IMR-90 (cell line): ENCODE data around the gene LDLRAD4. TPM values are rescaled to one million over a fixed set of nuclear protein-coding genes. Genes with fewer than 3 reads are reported as not detected.

Experiments used
- ATAC-seq: fragments of 200-7000 bp; cut with Tn5 transposase; 2 replicates; pipeline ENCODE4 v1.9.1; 2020; ENCODE audit warnings: low read depth, mild to moderate bottlenecking, moderate library complexity
- BruUV-seq: library from RNA; stranded (reverse); fragments of 400-500 nt; replicated peaks from 2 replicates; lab custom pipeline; 2021; lab: Mats Ljungman, UMichigan
- CTCF ChIA-PET: fragments of 300-600 bp; formaldehyde crosslinking; extraction: SDS; loops from one replicate; lab custom pipeline; 2021; ENCODE audit warnings: antibody characterized with exemption; lab: Yijun Ruan, JAX
- POLR2A ChIA-PET: fragments of 300-600 bp; sonication (Branson Sonifier 250); formaldehyde crosslinking; loops from one replicate; lab custom pipeline; 2022; ENCODE audit warnings: antibody characterized with exemption; ENCODE audit not compliant: unreplicated experiment; lab: Charles Lee
- DNase-seq: peaks from one replicate; pipeline ENCODE4 v3.0.0; 2013
- H2AFZ ChIP-seq: replicated peaks from 2 replicates; pipeline ENCODE3; 2013; ENCODE audit warnings: low read length, mild to moderate bottlenecking; ENCODE audit not compliant: poor library complexity
- H2AK5ac ChIP-seq: 2 replicates; pipeline ENCODE4 v1.6.1; 2013; ENCODE audit warnings: low read depth, low read length, inconsistent platforms
- H2AK9ac ChIP-seq: replicated peaks from 2 replicates; pipeline ENCODE3; 2013; ENCODE audit warnings: mild to moderate bottlenecking, low read depth, low read length, moderate library complexity; ENCODE audit not compliant: poor library complexity
- H2BK120ac ChIP-seq: 2 replicates; pipeline ENCODE4 v1.6.1; 2013; ENCODE audit warnings: low read depth, low read length, inconsistent platforms
- H2BK15ac ChIP-seq: 3 replicates; pipeline ENCODE4 v1.6.1; 2013; ENCODE audit warnings: low read depth, low read length, inconsistent platforms
- H2BK20ac ChIP-seq: 2 replicates; pipeline ENCODE4 v1.6.1; 2013; ENCODE audit warnings: low read depth, mild to moderate bottlenecking, inconsistent platforms, low read length, moderate library complexity
- H2BK5ac ChIP-seq: 2 replicates; pipeline ENCODE4 v1.6.1; 2013; ENCODE audit warnings: mild to moderate bottlenecking, low read depth, low read length, inconsistent platforms; ENCODE audit not compliant: poor library complexity, severe bottlenecking
- H3K14ac ChIP-seq: replicated peaks from 2 replicates; pipeline ENCODE4 v1.6.1; 2013; ENCODE audit warnings: low read depth, low read length, inconsistent platforms
- H3K18ac ChIP-seq: 2 replicates; pipeline ENCODE4 v1.6.1; 2013; ENCODE audit warnings: low read depth, low read length, control low read depth
- H3K23ac ChIP-seq: 2 replicates; pipeline ENCODE4 v1.6.1; 2013; ENCODE audit warnings: low read depth, low read length, inconsistent platforms
- H3K27ac ChIP-seq: 2 replicates; pipeline ENCODE4 v1.5.1; 2013; ENCODE audit warnings: mild to moderate bottlenecking, control low read depth, low read length; ENCODE audit not compliant: insufficient read depth
- H3K27me3 ChIP-seq: 2 replicates; pipeline ENCODE4 v1.6.1; 2013; ENCODE audit warnings: low read length; ENCODE audit not compliant: control insufficient read depth, insufficient read depth
- H3K36me3 ChIP-seq: 2 replicates; pipeline ENCODE4 v1.6.1; 2013; ENCODE audit warnings: low read length, mixed read lengths; ENCODE audit not compliant: control insufficient read depth, insufficient read depth
- H3K4ac ChIP-seq: 2 replicates; pipeline ENCODE4 v1.6.1; 2013; ENCODE audit warnings: low read depth, low read length, inconsistent platforms
- H3K4me1 ChIP-seq: 2 replicates; pipeline ENCODE4 v1.6.1; 2013; ENCODE audit warnings: low read length, mixed read lengths; ENCODE audit not compliant: control insufficient read depth, insufficient read depth
- H3K4me2 ChIP-seq: 2 replicates; pipeline ENCODE4 v1.6.1; 2013; ENCODE audit warnings: low read depth, mild to moderate bottlenecking, control low read depth, low read length, moderate library complexity
- H3K4me3 ChIP-seq: 2 replicates; pipeline ENCODE4 v1.5.1; 2013; ENCODE audit warnings: low read depth, mild to moderate bottlenecking, control low read depth, low read length, moderate library complexity; ENCODE audit not compliant: insufficient read depth
- H3K56ac ChIP-seq: 2 replicates; pipeline ENCODE4 v1.6.1; 2013; ENCODE audit warnings: low read length, inconsistent platforms; ENCODE audit not compliant: insufficient read depth; ENCODE audit errors: extremely low read depth
- H3K79me1 ChIP-seq, 2 experiments: 2 replicates each; pipeline ENCODE4 v1.6.1; 2013; ENCODE audit warnings: low read length in 2 of 2, inconsistent platforms in 1 of 2, low read depth in 1 of 2
- H3K9ac ChIP-seq: 2 replicates; pipeline ENCODE4 v1.6.1; 2013; ENCODE audit warnings: low read depth, low read length, control low read depth
- H3K9me1 ChIP-seq: 2 replicates; pipeline ENCODE4 v1.6.1; 2013; ENCODE audit warnings: low read length, inconsistent platforms; ENCODE audit not compliant: insufficient read depth
- H3K9me3 ChIP-seq: 2 replicates; pipeline ENCODE4 v1.6.1; 2013; ENCODE audit warnings: low read length; ENCODE audit not compliant: control insufficient read depth, insufficient read depth
- H4K20me1 ChIP-seq: 2 replicates; pipeline ENCODE4 v1.6.1; 2013; ENCODE audit warnings: low read length, inconsistent platforms; ENCODE audit not compliant: insufficient read depth
- H4K5ac ChIP-seq: 2 replicates; pipeline ENCODE4 v1.6.1; 2013; ENCODE audit warnings: mild to moderate bottlenecking, low read depth, low read length, control low read depth
- H4K8ac ChIP-seq, 2 experiments: 2 replicates each; pipeline ENCODE4 v1.6.1; 2013; ENCODE audit warnings: low read depth in 2 of 2, low read length in 2 of 2, control low read depth in 1 of 2, inconsistent platforms in 1 of 2
- H4K91ac ChIP-seq: 2 replicates; pipeline ENCODE4 v1.6.1; 2013; ENCODE audit warnings: low read depth, low read length, inconsistent platforms; ENCODE audit not compliant: insufficient read depth
- CEBPB ChIP-seq: IDR thresholded peaks from 2 replicates; pipeline ENCODE4 v1.6.1; 2012; ENCODE audit warnings: low read depth, low read length, improper control_type of control experiment
- CHD1 ChIP-seq: IDR thresholded peaks from 2 replicates; pipeline ENCODE4 v1.6.1; 2012; ENCODE audit warnings: low read depth, low read length, improper control_type of control experiment
- CTCF ChIP-seq: conservative IDR thresholded peaks from 2 replicates; pipeline ENCODE4 v1.5.1; 2012; ENCODE audit warnings: mild to moderate bottlenecking, low read depth, low read length, improper control_type of control experiment
- MAZ ChIP-seq: IDR thresholded peaks from 2 replicates; pipeline ENCODE4 v1.6.1; 2012; ENCODE audit warnings: low read depth, mild to moderate bottlenecking, low read length, improper control_type of control experiment, moderate library complexity, borderline replicate concordance
- MXI1 ChIP-seq: IDR thresholded peaks from 2 replicates; pipeline ENCODE4 v1.6.1; 2012; ENCODE audit warnings: low read depth, mild to moderate bottlenecking, low read length, moderate library complexity, borderline replicate concordance
- NFE2L2 ChIP-seq: fragments of 150-350 bp; IDR thresholded peaks from 2 replicates; pipeline ENCODE4 v1.6.1; 2016; ENCODE audit warnings: low read depth, mild to moderate bottlenecking, low read length
- RCOR1 ChIP-seq: IDR thresholded peaks from 2 replicates; pipeline ENCODE4 v1.6.1; 2012; ENCODE audit warnings: mild to moderate bottlenecking, low read length, improper control_type of control experiment; ENCODE audit not compliant: insufficient replicate concordance
- RFX5 ChIP-seq: IDR thresholded peaks from 2 replicates; pipeline ENCODE4 v1.8.0; 2012; ENCODE audit warnings: low read depth, mild to moderate bottlenecking, low read length, moderate library complexity
- SMC3 ChIP-seq: fragments of 150-350 bp; IDR thresholded peaks from 2 replicates; pipeline ENCODE4 v1.6.1; 2016; ENCODE audit warnings: low read depth, mild to moderate bottlenecking, antibody characterized with exemption, low read length, moderate library complexity
- WGBS, 2 experiments: methylation state at CpG; one replicate each; pipeline versions ENCODE4 v1.1.5 to v1.1.7; 2013; ENCODE audit warnings: missing lambda C conversion rate in 2 of 2; ENCODE audit not compliant: insufficient read length in 1 of 2; ENCODE audit errors: extremely low coverage in 2 of 2; 5-methylcytosine and 5-hydroxymethylcytosine counted together
- dilution Hi-C: fragments of 300-500 bp; cut with HindIII; formaldehyde crosslinking; loops from one replicate; pipeline ENCODE4 v1.14.3; 2018; ENCODE audit warnings: low sequenced_read_pairs; ENCODE audit not compliant: unreplicated experiment
- in situ Hi-C: fragments of 300-500 bp; cut with MboI; formaldehyde crosslinking; loops from 3 replicates; pipeline ENCODE4 v1.14.3; 2019; ENCODE audit warnings: low sequenced_read_pairs, inconsistent platforms, mixed read lengths
- intact Hi-C: fragments of 100-400 bp; cut with micrococcal nuclease; formaldehyde crosslinking; loops from 2 replicates; pipeline ENCODE4 v1.10.0; 2022
- polyA plus RNA-seq, 3 experiments: library from polyadenylated mRNA; depleted of rRNA; stranded (reverse); fragments of >200 nt; gene quantifications; 2 replicates each; pipeline ENCODE4 v1.2.3, GENCODE V29; 2012; ENCODE audit warnings: low replicate concordance in 1 of 3
- total RNA-seq: library from RNA; depleted of rRNA; stranded (reverse); fragments of >200 nt; gene quantifications from 2 replicates; pipeline ENCODE4 v1.2.3, GENCODE V29; 2012

The LDLRAD4 gene
- total and polyA plus RNA-seq, 2 of the 4 experiments (the other 2 are of a cell fraction), result not detected

- H4K8ac ChIP-seq, result no peak overlapping the region
- intact Hi-C loops, result no loop called here
- no peak overlapping the region for H2AK5ac ChIP-seq
- H3K4me1 ChIP-seq, result no peaks in the 10 kb centered on the region
- H2BK5ac ChIP-seq, result no peak overlapping the region
- no peak overlapping the region for H3K4ac ChIP-seq
- H3K4me2 ChIP-seq, result no peak overlapping the region
- no peaks in the 10 kb centered on the region for H4K20me1 ChIP-seq
- no peak overlapping the region for H3K23ac ChIP-seq
- no TSS peak for BruUV-seq
- dilution Hi-C loops, result no loop called here
- ChIA-PET CTCF (no interaction called here), POLR2A (no interaction called here)
- no peaks in the 10 kb centered on the region for H3K36me3 ChIP-seq
- H3K18ac ChIP-seq, result no peak overlapping the region
- H2BK15ac ChIP-seq, result no peak overlapping the region
- no peak overlapping the region for H2BK120ac ChIP-seq
- H4K5ac ChIP-seq, result no peak overlapping the region
- TF ChIP-seq RCOR1 (no peak), CTCF (no peak), CEBPB (no peak), MXI1 (no peak), MAZ (no peak), RFX5 (no peak), SMC3 (no peak), CHD1 (no peak), NFE2L2 (no peak)
- H2AK9ac ChIP-seq, result no peak overlapping the region
- H3K9me1 ChIP-seq, result no peaks in the 10 kb centered on the region
- H3K27ac ChIP-seq, result no peak overlapping the region
- H3K4me3 ChIP-seq, result no peak overlapping the region
- no peak for ATAC-seq
- no peak for DNase-seq
- H3K56ac ChIP-seq, result no peak overlapping the region
- H4K91ac ChIP-seq, result no peak overlapping the region
- in situ Hi-C loops, result no loop called here
- 89% methylated on average over 3 of the region's 16 CpGs; no CpG with 5 or more reads in 1 of the 2 experiments for WGBS, 2 experiments
- no peaks in the 10 kb centered on the region for H3K79me1 ChIP-seq
- no peak overlapping the region for H2AFZ ChIP-seq
- no peak overlapping the region for H2BK20ac ChIP-seq
- H3K14ac ChIP-seq, result no peak overlapping the region
- no peaks in the 10 kb centered on the region for H3K9me3 ChIP-seq
- no peak overlapping the region for H3K9ac ChIP-seq
- H3K27me3 ChIP-seq, result no peaks in the 10 kb centered on the region
Measured at GRCh38 chr18:13425357-13426091, 207.0 kb downstream of the LDLRAD4 start.
